GM19351 (cell line): ENCODE data around the gene ANO8.
A peak's percentile ranks its signal among the peaks of the same experiment; 100 is the strongest.
"Not testable (repeated sequence)": the region's sequence is repeated elsewhere in the genome, so short reads cannot be mapped to it uniquely, and the experiment has no call there.

Experiments
- ATAC-seq: cut with Tn5 transposase; IDR thresholded peaks from one replicate; pipeline ENCODE4 v1.9.1; 2021; ENCODE audit warnings: mild to moderate bottlenecking, moderate library complexity; ENCODE audit not compliant: unreplicated experiment

Gene ANO8

GRCh38 chr19:17334414-17335409 is at the start of gene ANO8:
Gene ANO8 (minus strand): TSS chr19:17334855. CDS start chr19:17334670, 185 bp downstream.
- no peak for ATAC-seq

GRCh38 chr19:17380426-17381138 is 45.9 kb upstream of the ANO8 start:
- no peak for ATAC-seq

GRCh38 chr19:17379221-17379631 is 44.6 kb upstream of the ANO8 start:
- ATAC-seq = no peak

- no peak for ATAC-seq
Observed at GRCh38 chr19:17378271-17378670, 43.6 kb upstream of the ANO8 start.

- no peak for ATAC-seq
Observed at GRCh38 chr19:17376935-17377600, 42.4 kb upstream of the ANO8 start, which contains the start of gene PLVAP. Gene PLVAP (minus strand): TSS chr19:17377342. CDS start chr19:17377288, 54 bp downstream.

- ATAC-seq = peak; percentile 81
Observed at GRCh38 chr19:17370026-17370587, 35.5 kb upstream of the ANO8 start.

GRCh38 chr19:17365361-17365760 is 30.7 kb upstream of the ANO8 start:
- ATAC-seq = no peak

GRCh38 chr19:17363852-17364605 is 29.4 kb upstream of the ANO8 start:
- ATAC-seq = not testable (repeated sequence)

- no peak for ATAC-seq
Observed at GRCh38 chr19:17359905-17360800, 25.5 kb upstream of the ANO8 start.

GRCh38 chr19:17358395-17358794 is 23.7 kb upstream of the ANO8 start:
- no peak for ATAC-seq

GRCh38 chr19:17357724-17358123 is 23.1 kb upstream of the ANO8 start:
- ATAC-seq = no peak

- ATAC-seq = no peak
Observed at GRCh38 chr19:17357078-17357666, 22.5 kb upstream of the ANO8 start.

- no peak for ATAC-seq
Observed at GRCh38 chr19:17353386-17353785, 18.7 kb upstream of the ANO8 start.

GRCh38 chr19:17352608-17353280 is 18.1 kb upstream of the ANO8 start:
- ATAC-seq = no peak

GRCh38 chr19:17351815-17352435 is 17.3 kb upstream of the ANO8 start:
- ATAC-seq = no peak

GRCh38 chr19:17348700-17349099 is 14.0 kb upstream of the ANO8 start:
- no peak for ATAC-seq

GRCh38 chr19:17347877-17348276 is 13.2 kb upstream of the ANO8 start:
- no peak for ATAC-seq

GRCh38 chr19:17347361-17347760 is 12.7 kb upstream of the ANO8 start:
- ATAC-seq = no peak
